ENCODE data around the gene STK25.
"Not testable (repeated sequence)": the region's sequence is repeated elsewhere in the genome, so short reads cannot be mapped to it uniquely, and the experiment has no call there.

The STK25 gene

DNA sequence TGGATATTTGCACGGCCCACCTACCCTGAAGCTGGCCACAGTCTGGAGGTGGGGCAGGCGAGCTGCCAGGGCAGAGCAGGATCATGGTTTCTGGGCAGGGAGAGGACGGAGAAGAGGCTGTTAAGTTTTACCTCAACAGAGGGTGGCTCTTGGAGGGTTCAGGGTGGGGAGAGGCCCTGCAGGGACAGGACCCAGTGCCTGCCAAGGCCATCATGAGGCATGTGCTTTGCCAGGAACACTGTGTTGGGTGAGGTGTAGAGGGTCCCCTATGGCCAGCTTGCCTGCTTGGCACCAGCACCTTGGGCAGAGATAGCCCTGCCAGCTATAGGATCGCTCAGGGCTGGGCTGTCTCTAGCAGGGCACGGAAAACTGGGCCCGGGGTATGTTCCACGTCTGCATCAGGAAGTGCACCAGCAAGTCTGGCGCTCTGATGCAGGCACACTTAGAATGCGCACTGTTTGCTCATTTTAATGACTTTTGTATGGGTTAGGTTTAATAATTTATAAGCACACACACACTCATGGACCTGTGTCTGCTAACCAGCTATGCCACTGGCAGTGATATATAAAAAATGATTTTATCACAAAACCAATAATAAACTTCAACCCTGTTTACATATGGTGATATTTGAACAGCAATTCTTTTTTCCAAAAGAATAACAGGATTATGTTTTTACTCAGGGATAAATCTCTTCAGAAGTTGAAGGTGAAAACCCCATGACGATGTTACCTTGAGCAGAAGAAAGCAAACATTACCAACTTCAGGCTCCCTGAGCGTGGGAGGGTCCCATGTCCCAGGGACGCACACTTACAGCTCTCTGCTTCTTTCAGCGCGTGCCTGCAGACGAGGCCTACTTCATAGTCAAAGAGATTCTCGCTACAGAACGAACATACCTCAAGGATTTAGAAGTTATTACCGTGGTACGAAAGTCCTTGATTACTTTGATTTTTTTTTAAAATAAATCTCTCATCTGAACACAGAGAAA lies 46.4 kb downstream of the STK25 start:
- peak in 1 of 3 donors; percentile 5 for DNase-seq

GRCh38 chr2:241460631-241461030 lies 47.8 kb downstream of the STK25 start:
- peak in 1 of 3 donors; percentile 11 for DNase-seq

DNA sequence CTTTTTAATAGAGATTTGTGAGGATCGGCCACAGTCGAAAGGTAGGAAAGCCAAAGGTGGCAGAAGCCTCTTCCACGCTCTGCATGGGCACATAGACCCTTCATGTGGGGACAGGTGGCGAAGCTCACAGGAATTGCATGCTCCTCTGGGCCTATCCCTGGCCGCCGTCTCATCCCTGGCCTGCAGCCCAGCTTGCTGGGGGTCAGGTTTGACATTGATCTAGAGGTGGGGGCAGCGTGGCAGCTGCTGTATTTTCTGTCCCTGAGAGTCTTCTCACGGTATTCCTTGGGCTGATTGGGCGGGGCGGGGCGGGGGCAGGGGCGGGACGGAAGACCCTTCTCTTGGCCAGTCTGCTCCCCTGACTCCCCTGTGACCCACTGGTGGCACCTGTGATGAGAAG lies 48.9 kb downstream of the STK25 start:
- DNase-seq, result peak in 1 of 3 donors; percentile 1

GRCh38 chr2:241458687-241459086 lies 49.7 kb downstream of the STK25 start:
- no peak for DNase-seq

DNA sequence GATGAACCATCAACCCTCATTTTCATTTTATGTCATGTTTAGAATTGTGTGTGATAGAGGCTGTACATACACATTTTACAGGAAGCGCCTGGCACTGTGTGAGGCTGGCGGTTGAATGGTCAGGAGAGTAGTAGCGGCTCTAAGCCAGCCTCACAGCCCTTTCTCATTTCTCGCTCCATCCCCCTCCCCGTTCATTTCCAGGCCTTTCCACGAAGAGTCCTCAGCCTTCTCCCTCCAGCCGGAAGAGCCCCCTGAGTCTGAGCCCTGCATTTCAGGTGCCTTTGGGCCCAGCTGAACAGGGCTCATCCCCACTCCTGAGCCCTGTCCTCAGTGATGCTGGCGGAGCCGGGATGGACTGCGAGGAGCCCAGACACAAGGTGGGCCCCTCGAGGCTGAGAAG lies 51.8 kb downstream of the STK25 start:
- no peak for DNase-seq

DNA sequence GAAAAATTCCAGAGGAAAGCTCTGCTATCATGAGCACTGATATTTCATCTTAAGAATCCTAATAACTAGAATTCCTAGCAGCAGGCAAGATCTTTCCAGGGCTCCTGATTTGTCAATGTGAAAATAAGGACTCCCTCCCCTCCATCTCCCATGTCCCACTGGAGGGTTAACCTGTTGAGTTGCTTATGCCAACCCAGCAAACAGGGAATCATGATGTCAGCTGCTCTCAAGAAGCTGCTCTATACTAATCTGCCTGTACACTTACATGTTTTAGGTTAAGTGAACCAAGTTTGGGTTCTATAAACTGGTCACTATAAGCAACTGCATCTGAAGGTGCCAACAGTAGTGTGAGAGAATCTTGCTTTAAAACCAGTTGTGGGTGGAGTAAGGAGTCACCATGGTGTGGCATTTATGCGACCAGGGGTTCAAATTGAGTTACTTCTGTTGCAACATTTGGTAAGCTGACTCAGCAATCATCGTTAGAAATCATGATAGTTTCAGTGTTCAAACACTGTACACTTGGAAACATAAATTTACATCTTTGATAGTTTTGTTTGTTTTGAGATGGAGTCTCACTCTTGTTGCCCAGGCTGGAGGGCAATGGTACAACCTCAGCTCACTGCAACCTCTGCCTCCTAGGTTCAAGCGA lies 53.4 kb downstream of the STK25 start:
- no peak for DNase-seq

GRCh38 chr2:241453919-241454318 lies 54.5 kb downstream of the STK25 start:
- DNase-seq, result not testable (repeated sequence)

DNA sequence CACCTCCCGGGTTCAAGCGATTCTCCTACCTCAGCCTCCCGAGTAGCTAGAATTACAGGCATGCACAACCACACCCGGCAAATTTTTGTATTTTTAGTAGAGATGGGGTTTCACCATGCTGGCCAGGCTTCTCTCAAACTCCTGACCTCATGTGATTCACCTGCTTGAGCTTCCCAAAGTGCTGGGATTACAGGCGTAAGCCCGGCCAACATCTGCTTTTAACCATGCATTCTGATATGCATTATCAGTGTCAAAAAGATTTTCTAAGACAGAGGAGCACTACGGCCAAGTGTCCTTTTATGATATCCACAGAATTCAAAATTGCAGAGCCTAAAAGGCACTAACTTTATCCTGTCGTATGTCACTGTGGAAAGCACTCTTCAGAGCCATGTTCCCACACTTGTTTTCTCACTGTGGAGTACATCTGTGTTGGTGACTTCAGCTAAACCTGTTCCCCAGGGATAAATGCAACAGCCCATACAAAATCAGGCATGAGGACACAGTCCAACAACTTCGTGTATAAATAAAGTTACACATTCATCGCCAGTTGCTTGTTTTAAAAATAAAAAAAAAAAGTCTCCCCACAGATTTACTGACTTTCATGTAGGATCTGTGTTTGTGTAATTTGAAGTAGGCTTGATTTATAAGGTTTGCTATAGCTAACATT lies 56.4 kb downstream of the STK25 start:
- DNase-seq, result no peak

DNA sequence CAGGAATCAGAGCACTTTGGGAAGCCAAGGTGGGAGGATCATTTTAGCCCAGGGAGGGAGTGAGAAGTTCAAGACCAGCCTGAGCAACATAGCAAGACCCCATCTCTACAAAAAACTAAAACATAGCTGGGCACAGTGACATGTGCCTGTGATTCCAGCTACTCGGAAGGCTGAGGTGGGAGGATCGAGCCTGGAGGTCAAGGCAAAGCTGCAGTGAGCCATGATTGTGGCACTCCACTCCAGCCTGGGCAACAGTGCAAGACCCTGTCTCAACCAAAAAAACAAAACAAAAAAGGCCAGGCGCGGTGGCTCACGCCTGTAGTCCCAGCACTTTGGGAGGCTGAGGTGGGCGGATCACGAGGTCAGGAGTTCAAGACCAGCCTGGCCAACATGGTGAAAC lies 58.3 kb downstream of the STK25 start:
- not testable (repeated sequence) for DNase-seq

GRCh38 chr2:241445426-241445825 lies 63.0 kb downstream of the STK25 start:
- DNase-seq, result no peak

DNA sequence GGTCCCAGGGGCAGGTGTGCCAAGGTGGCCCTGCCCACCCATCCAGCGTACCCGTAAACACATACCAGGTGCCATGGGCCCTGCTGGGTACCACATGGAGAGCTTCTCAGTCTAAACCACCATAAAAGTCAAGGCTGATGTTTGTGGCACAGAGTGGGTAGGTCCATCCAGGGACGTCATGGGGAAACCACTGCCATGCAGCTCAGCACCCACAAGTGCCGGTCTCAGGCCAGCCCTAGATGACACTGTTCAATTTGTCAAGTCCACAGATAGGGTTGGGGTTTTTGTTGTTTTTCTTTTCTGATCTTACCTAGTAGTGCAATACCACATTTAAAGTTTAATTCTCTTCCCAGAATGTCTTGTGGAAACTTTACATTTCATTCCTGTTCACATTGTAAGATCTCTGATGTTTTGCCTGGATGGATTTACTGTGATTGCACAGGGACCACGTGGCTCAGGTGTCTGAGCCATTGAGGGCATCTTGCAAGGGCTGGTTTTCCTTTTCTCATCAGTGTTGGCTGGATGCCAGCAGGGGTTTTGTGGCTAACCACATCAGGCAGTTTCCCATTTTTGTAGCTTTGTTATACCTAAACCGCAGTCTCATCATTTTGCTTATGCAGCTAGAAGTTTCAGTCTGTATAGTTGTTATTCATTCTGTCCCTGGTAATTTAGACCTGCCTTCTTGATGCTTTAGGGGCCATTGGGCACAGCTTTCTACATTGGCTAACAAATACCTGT lies 64.7 kb downstream of the STK25 start:
- DNase-seq, result peak; percentile 37 to 51 (median 40)

Data from suppressor macrophage treated with lipopolysaccharide for 1 hour (primary cell).